GM18517 (cell line): ENCODE data around the gene LRRC4C.

Experiments used
- ATAC-seq: cut with Tn5 transposase; IDR thresholded peaks from one replicate; pipeline ENCODE4 v1.9.1; 2021; ENCODE audit warnings: mild to moderate bottlenecking, moderate library complexity; ENCODE audit not compliant: unreplicated experiment

The LRRC4C gene

GRCh38 chr11:41133023-41133422, 326.4 kb downstream of the LRRC4C start:
- ATAC-seq: no peak

- no peak for ATAC-seq
These were observed 337.9 kb downstream of the LRRC4C start for GRCh38 chr11:41121600-41121999.

GRCh38 chr11:41119484-41119883, 340.0 kb downstream of the LRRC4C start:
- ATAC-seq: no peak

- no peak for ATAC-seq
These were observed 340.9 kb downstream of the LRRC4C start for GRCh38 chr11:41118521-41118920.

GRCh38 chr11:41116970-41117369, 342.5 kb downstream of the LRRC4C start:
- ATAC-seq: no peak

- ATAC-seq: no peak
These were observed 344.4 kb downstream of the LRRC4C start for GRCh38 chr11:41115066-41115465.

- ATAC-seq: no peak
These were observed 346.3 kb downstream of the LRRC4C start for GRCh38 chr11:41113160-41113559.

GRCh38 chr11:41110527-41110926, 348.9 kb downstream of the LRRC4C start:
- ATAC-seq: no peak

GRCh38 chr11:41102471-41102870, 357.0 kb downstream of the LRRC4C start:
- ATAC-seq: no peak

GRCh38 chr11:41099654-41100053, 359.8 kb downstream of the LRRC4C start:
- ATAC-seq: no peak

- no peak for ATAC-seq
These were observed 374.3 kb downstream of the LRRC4C start for GRCh38 chr11:41085123-41085522.

GRCh38 chr11:41081756-41082285, 377.6 kb downstream of the LRRC4C start:
- ATAC-seq: no peak

GRCh38 chr11:41074318-41074717, 385.1 kb downstream of the LRRC4C start:
- no peak for ATAC-seq

- ATAC-seq: no peak
These were observed 394.0 kb downstream of the LRRC4C start for GRCh38 chr11:41065432-41065831.

- ATAC-seq: no peak
These were observed 401.3 kb downstream of the LRRC4C start for GRCh38 chr11:41058138-41058537.

GRCh38 chr11:41056892-41057569, 402.4 kb downstream of the LRRC4C start:
- no peak for ATAC-seq

GRCh38 chr11:41053894-41054293, 405.6 kb downstream of the LRRC4C start:
- ATAC-seq: no peak

- ATAC-seq: no peak
These were observed 407.4 kb downstream of the LRRC4C start for GRCh38 chr11:41051919-41052635.

GRCh38 chr11:41050791-41051190, 408.7 kb downstream of the LRRC4C start:
- ATAC-seq: no peak

GRCh38 chr11:41047229-41047628, 412.2 kb downstream of the LRRC4C start:
- ATAC-seq: no peak

- no peak for ATAC-seq
These were observed 414.2 kb downstream of the LRRC4C start for GRCh38 chr11:41045266-41045665.

- ATAC-seq: no peak
These were observed 414.7 kb downstream of the LRRC4C start for GRCh38 chr11:41044747-41045146.
